NCI-H1694 treated with DMSO at 0.1 percent for 48 hours (cell line): ENCODE measurements around the gene ZFR2.
A peak's percentile ranks its signal among the peaks of the same experiment; 100 is the strongest.
"Not testable (repeated sequence)": the region's sequence is repeated elsewhere in the genome, so short reads cannot be mapped to it uniquely, and the experiment has no call there.

Source experiments
- DNase-seq: peaks from one replicate; lab custom pipeline; 2025; lab: John Stamatoyannopoulos, UW

Gene ZFR2

DNA sequence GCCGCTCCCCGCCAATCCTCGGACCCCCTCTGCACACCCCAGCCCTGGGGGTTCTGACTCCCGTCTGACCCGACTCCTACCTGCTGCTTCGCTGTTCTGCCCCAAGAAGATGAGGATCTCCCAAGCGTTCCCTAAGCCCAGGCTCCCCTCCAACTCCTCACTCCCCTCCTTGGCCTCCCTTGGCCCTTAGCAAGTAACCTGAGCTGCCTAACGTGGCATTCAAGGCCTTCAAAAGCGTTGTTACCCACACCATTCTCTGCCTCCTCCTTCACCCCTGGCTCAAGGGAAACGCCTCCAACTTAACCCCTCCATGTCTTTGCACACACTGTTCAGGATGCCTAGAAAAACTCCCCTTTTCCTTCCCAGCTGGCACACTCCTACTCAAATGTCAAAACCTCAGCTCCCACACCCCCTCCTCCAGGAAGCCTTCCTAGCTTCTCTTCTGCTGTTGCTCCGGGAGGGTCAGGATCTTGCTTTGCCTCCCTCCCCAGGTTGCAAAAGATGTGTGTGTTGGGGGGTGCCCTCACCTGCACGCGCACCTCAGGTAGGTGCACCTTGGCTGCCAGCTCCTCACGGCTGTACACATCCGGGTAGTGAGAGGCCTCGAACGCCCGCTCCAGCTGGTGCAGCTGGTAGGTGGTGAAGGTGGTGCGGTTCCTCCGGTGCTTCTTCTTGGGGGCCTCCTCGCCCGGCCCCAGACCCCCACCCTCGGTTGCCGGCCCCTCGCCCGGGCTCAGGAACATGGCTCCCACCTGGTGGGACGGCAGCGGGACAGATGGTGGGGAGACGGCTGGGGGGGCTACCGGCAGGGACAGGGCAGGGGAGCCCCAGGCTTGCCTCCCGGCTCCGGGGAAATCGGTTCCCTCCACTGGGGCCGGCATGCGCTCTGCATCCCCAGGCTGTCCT, 97.6 kb downstream of the ZFR2 start:
- no peak for DNase-seq

GRCh38 chr19:3770136-3770999, 98.5 kb downstream of the ZFR2 start:
- DNase-seq = no peak

DNA sequence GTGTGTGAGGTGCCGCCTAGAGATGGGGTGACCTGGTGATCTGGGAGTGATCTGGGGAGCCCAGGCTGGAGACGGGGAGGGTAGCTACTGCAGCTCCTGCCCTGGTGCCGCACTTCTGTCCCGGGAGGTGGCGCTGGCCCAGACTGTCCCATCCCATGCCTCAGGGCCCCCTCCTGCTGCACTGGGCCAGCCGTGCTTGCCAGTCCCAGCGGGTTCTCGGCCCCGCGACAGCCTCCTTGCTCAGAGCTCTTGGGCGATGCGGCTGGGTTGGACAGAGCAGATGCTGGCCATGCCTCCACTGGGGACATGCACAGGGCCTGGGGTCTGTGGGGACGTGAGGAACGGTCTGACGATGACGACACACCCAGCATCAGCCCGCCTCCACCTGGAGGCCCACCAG, 99.3 kb downstream of the ZFR2 start:
- no peak for DNase-seq

DNA sequence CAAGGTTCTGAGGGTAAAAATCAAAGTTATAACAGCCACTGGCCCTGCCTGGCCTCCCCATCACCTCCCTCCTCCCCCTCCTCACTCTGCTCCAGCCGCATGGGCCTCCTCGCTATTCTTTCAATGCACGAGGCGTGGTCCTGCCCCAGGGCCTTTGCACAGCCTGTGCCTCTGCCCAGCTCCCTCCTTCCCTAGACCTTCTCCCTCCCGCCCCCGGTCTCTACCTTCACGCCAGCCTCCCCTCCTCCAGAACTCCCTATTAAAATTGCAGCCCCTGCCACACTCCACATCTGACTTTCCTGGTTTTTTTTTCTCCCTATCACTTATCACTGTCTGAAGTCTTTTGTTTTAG, 100.1 kb downstream of the ZFR2 start:
- no peak for DNase-seq

GRCh38 chr19:3768015-3768747, 100.7 kb downstream of the ZFR2 start:
- no peak for DNase-seq

DNA sequence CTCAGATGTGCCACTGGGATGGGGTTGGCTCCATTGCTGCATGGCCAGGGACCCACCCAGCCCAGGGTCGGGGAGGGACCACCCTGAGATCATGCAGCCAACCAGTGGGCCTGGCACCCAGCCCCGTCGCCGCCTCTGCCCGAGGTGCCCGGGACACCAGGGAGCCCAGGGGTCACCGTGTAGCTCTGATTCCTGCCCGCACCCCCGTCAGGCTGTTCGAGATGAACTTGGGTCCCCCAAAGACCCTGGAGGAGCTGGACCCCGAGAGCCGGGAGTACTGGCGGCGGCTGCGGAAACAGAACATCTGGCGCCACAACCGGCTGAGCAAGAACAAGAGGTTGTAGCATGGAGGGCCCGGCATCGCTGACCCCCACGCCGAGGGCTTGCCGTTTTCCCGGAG, 101.8 kb downstream of the ZFR2 start:
- no peak for DNase-seq

- DNase-seq = no peak
Measured at GRCh38 chr19:3766520-3766919, 102.3 kb downstream of the ZFR2 start.

- not testable (repeated sequence) for DNase-seq
Measured at GRCh38 chr19:3765757-3766156, 103.1 kb downstream of the ZFR2 start.

DNA sequence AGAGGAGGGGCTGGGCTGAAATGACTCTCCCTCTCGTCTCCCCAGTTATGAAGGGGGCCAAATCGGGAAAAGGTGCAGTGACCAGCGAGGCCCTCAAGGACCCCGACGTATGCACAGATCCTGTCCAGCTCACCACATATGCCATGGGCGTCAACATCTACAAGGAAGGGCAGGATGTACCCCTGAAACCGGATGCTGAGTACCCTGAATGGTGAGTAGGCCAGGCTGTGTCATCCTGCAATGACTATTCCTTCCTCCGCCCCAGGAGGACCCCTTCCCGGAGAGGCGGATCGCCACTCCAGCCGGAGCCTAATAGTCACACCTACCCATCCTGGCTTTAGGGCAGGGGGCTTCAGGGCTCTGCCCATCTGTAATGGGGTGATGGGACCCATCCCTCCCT, 103.7 kb downstream of the ZFR2 start:
- DNase-seq = no peak

GRCh38 chr19:3762501-3763459, 106.1 kb downstream of the ZFR2 start, which contains the start of gene MRPL54:
Gene MRPL54 (plus strand): TSS chr19:3762682. CDS start chr19:3762701, 19 bp downstream.
- peak; percentile 96 for DNase-seq

GRCh38 chr19:3762130-3762473, 106.7 kb downstream of the ZFR2 start:
- DNase-seq = no peak

DNA sequence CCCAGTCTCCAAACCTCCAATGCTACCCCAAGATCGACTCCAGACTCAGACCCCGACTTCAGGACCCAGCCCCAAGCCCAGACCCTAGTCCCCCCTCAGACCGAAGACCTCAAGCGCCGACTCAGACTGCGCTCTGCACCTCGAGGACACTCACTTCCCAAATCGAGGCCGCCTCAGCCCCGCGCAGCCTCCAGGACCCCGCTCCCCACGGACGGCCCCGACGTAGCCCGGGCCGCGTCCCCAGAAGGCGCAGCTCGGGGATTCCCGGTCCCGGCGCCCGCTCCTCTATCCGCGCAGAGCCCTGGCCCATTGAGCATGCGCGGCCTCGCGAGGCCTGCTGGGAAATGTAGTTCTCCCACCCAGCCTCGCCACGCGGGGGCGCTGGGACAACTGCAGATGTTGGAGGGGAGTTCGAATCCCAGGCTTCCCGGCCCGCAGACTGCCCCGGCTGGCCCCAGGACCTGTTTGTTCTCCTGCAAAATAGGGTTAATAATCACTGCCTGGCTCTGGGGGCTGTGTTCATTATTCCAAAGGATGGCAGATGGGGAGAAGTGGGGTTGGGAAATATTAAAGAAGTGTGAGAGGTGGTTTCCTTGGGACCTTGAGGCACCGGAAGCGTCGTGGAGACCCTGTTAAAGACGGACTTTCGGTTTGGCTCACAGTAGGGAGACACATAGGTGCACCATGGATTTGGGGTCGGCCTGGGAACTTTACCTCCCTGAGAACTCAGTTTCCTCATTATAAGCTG, 107.3 kb downstream of the ZFR2 start, which contains the start of gene APBA3:
TSS of gene APBA3 (minus strand) at position 311 of the 748 bp plus-strand sequence. CDS start 1,428 bp downstream, outside the sequence.
- peak; percentile 68 for DNase-seq

GRCh38 chr19:3760871-3761361, 107.9 kb downstream of the ZFR2 start:
- no peak for DNase-seq

GRCh38 chr19:3759482-3760254, 109.2 kb downstream of the ZFR2 start:
- no peak for DNase-seq

- not testable (repeated sequence) for DNase-seq
Measured at GRCh38 chr19:3758297-3758696, 110.5 kb downstream of the ZFR2 start.

DNA sequence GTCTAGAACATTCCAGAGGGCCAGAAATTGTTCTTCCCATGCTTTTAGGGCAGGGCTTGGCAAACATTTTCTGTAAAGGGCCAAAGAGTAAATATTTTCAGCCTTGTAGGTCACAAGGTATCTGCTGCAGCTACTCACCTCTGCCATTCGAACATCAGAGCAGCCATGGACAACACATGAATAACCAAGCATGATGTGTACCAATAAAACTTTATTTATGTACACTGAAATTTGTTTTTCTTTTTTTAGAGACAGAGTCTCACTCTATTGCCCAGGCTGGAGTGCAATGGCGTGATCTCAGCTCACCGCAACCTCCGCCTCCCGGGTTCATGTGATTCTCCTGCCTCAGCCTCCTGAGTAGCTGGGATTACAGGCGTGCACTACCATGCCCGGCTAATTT, 111.1 kb downstream of the ZFR2 start:
- not testable (repeated sequence) for DNase-seq
